ENCODE data around the gene TRIP12. TPM values are rescaled to one million over a fixed set of nuclear protein-coding genes. Genes with fewer than 3 reads are reported as not detected.
A peak's percentile ranks its signal among the peaks of the same experiment; 100 is the strongest.
"Not testable (repeated sequence)": the region's sequence is repeated elsewhere in the genome, so short reads cannot be mapped to it uniquely, and the experiment has no call there.

Gene TRIP12
- total and polyA plus RNA-seq, 2 donors (not counting 3 experiments of a cell fraction or from before 2014, with no cell fraction given), result 53.8 to 278 TPM

DNA sequence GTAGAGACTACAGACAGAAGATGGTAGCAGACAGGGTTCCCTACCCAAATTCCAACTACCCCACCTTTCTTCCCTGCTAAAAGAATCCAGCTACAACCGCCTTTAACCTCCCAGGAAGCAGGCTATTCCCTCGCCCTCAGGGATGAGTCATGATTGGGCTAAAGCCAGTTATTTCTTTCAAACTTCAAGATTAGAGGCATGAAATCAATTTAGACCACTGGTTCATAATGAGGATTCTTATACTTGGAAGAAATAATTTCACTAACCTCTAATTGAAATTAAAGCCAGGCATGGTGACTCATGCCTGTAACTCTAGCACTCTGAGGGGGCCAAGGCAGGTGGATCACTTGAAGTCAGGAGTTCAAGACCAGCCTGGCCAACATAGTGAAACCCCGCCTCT, 20.0 kb downstream of the TRIP12 start:
- Histone ChIP-seq H3K9me1 (replicated peaks; ENCODE audit: control insufficient read depth, extremely low read depth, insufficient read depth, low read length) (no peaks in the 10 kb centered on the region), H3K27ac (ENCODE audit: insufficient read depth, low read depth, low read length) (no peak overlapping the region), H3K4me3 (replicated peaks in 1 of 3; ENCODE audit: insufficient read depth in 1 of 3, low read depth in 1 of 3, low read length in 3 of 3) (no peak overlapping the region), H3K9me3 (replicated peaks; ENCODE audit: control insufficient read depth, insufficient read depth, low read length) (no peaks in the 10 kb centered on the region), H4K20me1 (replicated peaks; ENCODE audit: control insufficient read depth, extremely low read depth, insufficient read depth, low read length) (peaks cover 16% of the 10 kb centered on the region), H3K4me1 (ENCODE audit: control insufficient read depth, extremely low read depth, insufficient read depth, low read length) (peaks cover 9% of the 10 kb centered on the region), H3K4me2 (ENCODE audit: insufficient read depth, low read length) (no peak overlapping the region), H2AFZ (ENCODE audit: low read depth, low read length) (no peak overlapping the region), H3K36me3 (ENCODE audit: control insufficient read depth in 2 of 2, extremely low read depth in 1 of 2, insufficient read depth in 2 of 2, low read length in 2 of 2) (peaks cover 0 to 2% of the 10 kb centered on the region in 2 experiments), H3K79me2 (ENCODE audit: control insufficient read depth, insufficient read depth, low read length) (peaks cover 96% of the 10 kb centered on the region), H3K27me3 (ENCODE audit: control insufficient read depth in 2 of 2, insufficient read depth in 2 of 2, low read length in 2 of 2) (no peaks in the 10 kb centered on the region), H3K9ac (replicated peaks; ENCODE audit: extremely low read depth, insufficient read depth, low read length) (no peak overlapping the region)
- DNase-seq (ENCODE audit: low read depth, low spot score) (peak; percentile 43), FAIRE-seq (peak; percentile 52)
- dilution Hi-C loops (cut with MboI; ENCODE audit: extremely low pct_ligation_motif_present, low sequenced_read_pairs) (no loop called here), intact Hi-C loops (cut with micrococcal nuclease) (no loop called here)
- BruUV-seq (replicated peaks), result no TSS peak
- TF ChIP-seq POLR2AphosphoS5 (IDR thresholded peaks at IDR 0.05; ENCODE audit: insufficient read depth, low read depth, low read length) (no peak), GATA2 (IDR thresholded peaks at IDR 0.05; ENCODE audit: insufficient read depth, insufficient read length, low read depth, low read length) (no peak), MYC (IDR thresholded peaks at IDR 0.05; ENCODE audit: low read depth, low read length) (no peak), POLR2A (IDR thresholded peaks at IDR 0.05; ENCODE audit: low read depth, low read length) (no peak), CTCF (IDR thresholded peaks at IDR 0.05; ENCODE audit: extremely low read depth in 1 of 2, insufficient read depth in 1 of 2, low read depth in 1 of 2, low read length in 2 of 2) (no peak), EZH2 (IDR thresholded peaks at IDR 0.05; ENCODE audit: borderline replicate concordance, low read depth, low read length, severe bottlenecking) (no peak), FOS (IDR thresholded peaks at IDR 0.05; ENCODE audit: borderline replicate concordance, insufficient read depth, low read length) (peak; percentile 48), MAX (IDR thresholded peaks at IDR 0.05; ENCODE audit: insufficient read depth, insufficient read length) (no peak), JUN (IDR thresholded peaks at IDR 0.05; ENCODE audit: borderline replicate concordance, insufficient read depth, insufficient read length, low read depth) (peak; percentile 55)
- ChIA-PET CTCF (interaction anchor here (1.6 to 2.2 kb wide), 3 partner anchors 9 to 101 kb away, joined by 3 to 13 read pairs (median 11); no protein-coding TSS in a partner anchor), POLR2A (no interaction called here)

DNA sequence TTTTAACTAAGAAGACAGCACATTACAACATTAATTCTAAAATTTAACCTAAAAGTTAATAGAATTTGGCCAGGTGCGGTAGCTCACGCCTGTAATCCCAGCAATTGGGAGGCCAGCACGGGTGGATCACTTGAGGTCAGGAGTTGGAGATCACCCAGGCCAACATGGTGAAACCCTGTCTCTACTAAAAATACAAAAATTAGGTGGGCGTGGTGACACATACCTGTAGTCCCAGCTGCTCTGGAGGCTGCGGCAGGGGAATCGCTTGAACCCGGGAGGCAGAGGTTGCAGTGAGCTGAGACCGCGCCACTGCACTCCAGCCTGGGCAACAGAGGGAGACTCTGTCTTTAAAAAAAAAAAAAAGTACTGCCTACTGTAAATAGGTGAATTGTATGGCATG, 21.3 kb downstream of the TRIP12 start:
- H3K4me2 ChIP-seq (ENCODE audit: insufficient read depth, low read length); H3K4me1 ChIP-seq (ENCODE audit: control insufficient read depth, extremely low read depth, insufficient read depth, low read length); POLR2A ChIA-PET; DNase-seq (ENCODE audit: low read depth, low spot score); H3K9me3 ChIP-seq (replicated peaks; ENCODE audit: control insufficient read depth, insufficient read depth, low read length); dilution Hi-C loops (cut with MboI; ENCODE audit: extremely low pct_ligation_motif_present, low sequenced_read_pairs); H3K27me3 ChIP-seq (ENCODE audit: control insufficient read depth in 2 of 2, insufficient read depth in 2 of 2, low read length in 2 of 2); H3K4me3 ChIP-seq (replicated peaks in 1 of 3; ENCODE audit: insufficient read depth in 1 of 3, low read depth in 1 of 3, low read length in 3 of 3); FAIRE-seq; H3K9me1 ChIP-seq (replicated peaks; ENCODE audit: control insufficient read depth, extremely low read depth, insufficient read depth, low read length); H3K9ac ChIP-seq (replicated peaks; ENCODE audit: extremely low read depth, insufficient read depth, low read length); H2AFZ ChIP-seq (ENCODE audit: low read depth, low read length); H3K36me3 ChIP-seq (ENCODE audit: control insufficient read depth in 2 of 2, extremely low read depth in 1 of 2, insufficient read depth in 2 of 2, low read length in 2 of 2); intact Hi-C loops (cut with micrococcal nuclease); BruUV-seq (replicated peaks); H3K27ac ChIP-seq (ENCODE audit: insufficient read depth, low read depth, low read length): not testable (repeated sequence)
- CTCF ChIA-PET, result interaction anchor here (1.6 to 2.2 kb wide), 2 partner anchors 8 to 10 kb away, joined by 3 to 11 read pairs; no protein-coding TSS in a partner anchor
- H3K79me2 ChIP-seq (ENCODE audit: control insufficient read depth, insufficient read depth, low read length), result peaks cover 97% of the 10 kb centered on the region
- H4K20me1 ChIP-seq (replicated peaks; ENCODE audit: control insufficient read depth, extremely low read depth, insufficient read depth, low read length), result peaks cover 15% of the 10 kb centered on the region
